GM19023 (cell line): ENCODE data around the gene MYO15B.

ENCODE experiments used
- ATAC-seq: cut with Tn5 transposase; IDR thresholded peaks from one replicate; pipeline ENCODE4 v1.9.1; 2021; ENCODE audit warnings: mild to moderate bottlenecking, moderate library complexity; ENCODE audit not compliant: unreplicated experiment

Gene MYO15B

DNA sequence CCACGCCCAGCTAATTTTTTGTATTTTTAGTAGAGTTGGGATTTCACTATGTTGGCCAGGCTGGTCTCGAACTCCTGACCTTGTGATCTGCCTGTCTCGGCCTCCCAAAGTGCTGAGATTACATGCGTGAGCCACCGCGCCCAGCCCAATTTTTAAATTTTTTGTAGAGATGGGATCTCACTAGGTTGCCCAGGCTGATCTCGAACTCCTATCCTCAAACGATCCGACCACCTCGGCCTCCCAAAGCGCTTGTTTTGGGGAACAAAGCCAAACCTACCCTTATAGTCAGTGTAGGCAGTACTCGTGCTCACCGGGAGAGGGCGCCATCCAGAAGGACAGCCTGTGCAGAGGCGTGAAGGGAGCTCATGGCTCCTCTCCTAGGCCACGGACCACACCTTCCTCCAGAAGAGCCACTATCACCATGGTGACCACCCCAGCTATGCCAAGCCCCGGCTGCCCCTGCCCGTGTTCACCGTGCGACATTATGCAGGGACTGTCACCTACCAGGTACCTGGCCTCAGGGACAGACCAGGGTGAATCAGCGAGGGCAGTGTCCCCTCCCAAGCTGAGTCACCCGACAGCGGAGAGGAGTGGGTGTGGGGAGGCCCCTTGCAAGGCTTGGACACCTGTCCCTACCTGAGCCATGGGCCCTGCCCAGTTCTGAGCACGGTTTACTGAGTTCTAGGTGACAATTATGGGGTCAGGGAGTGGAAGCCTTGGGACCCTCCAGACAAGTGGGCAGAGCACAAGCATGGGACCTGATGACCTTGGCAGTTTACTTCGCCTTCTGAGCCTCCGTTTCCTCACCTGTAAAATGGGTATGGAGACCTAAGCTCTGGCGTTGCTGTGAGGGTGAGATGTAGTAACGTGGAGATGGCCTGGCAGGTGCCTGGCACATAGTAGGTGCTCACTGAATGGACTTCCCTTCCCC is 13.7 kb downstream of the MYO15B start:
- ATAC-seq: no peak

DNA sequence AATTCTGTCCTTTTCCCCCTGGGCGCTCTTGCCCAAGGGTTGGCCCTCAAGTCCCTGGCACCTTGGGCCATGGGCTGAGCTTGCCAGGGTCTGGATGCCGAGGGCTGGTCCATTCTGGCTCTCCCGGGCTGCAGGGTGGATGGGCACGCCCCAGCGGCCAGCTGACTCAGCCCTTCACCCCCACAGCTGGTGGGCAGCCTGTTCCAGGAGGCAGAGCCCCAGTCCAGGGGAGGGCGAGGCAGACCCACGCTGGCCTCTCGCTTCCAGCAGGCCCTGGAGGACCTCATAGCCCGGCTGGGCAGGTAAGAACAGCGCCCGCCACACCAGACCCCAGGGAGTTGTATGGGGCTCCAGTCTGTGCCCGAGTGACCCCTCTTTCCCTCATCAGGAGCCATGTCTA is 15.0 kb downstream of the MYO15B start:
- no peak for ATAC-seq

DNA sequence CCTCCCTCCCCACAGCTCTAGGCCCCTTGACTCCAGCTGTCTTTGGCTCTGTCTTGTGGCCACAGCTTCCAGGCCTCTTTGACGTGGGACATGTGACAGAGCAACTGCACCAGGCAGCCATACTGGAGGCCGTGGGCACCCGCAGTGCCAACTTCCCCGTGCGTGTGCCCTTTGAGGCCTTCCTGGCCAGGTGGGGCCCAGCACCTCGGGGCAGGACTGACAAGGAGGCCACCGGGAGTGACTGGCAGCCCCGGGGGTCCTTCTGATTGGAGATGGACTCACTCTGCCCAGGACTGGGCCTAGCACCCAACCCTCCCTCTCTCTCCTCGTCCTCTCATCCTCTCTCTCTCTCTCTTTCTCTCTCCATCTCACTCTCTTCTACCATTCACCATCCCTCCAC is 15.5 kb downstream of the MYO15B start:
- ATAC-seq: no peak

DNA sequence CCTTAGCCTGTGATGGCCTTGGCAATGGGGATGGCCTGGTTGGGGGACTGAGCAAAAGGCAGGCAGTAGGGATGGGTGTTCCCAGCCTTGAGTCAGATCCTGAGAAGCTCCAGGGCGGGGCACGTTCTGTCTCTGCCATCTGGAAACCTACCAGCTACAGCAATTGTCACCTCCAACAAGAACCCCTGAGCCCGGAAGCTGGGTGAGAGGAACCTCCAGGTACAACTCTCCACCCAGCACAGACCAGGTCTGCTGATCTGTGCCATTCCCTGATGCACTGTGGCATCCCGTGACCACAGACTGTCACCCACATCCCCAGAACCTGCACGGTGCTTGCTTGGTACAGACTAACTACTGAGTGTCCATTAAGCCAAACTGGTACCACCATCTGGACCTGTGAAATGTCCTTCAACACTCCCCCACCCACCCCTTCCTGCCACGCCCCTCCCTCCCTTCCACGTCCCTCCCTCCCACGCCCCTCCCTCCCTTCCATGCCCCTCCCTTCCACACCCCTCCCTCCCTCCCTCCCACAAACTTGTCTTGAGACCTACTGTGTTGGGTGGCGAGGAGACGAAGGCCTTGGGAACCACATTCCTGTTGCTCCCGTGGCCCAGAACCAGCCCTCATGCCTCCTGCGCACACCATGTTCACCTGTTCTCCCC is 16.6 kb downstream of the MYO15B start:
- no peak for ATAC-seq

DNA sequence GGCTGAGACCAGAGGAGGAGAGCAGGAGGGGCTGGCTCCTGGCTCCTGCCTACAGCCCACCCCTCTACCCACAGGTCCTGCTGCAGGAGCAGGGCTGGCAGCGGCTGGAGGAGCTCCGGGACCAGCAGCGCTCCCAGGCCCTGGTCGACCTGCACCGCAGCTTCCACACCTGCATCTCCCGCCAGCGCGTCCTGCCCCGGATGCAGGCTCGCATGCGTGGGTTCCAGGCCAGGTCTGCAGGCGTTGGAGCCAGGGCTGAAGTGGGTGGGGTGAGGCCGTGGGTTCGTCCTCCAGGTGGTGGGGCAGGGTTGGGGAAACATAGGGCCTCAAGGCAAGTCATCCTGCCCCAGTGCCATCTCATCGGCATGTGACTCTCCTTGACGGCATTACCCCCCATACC is 18.2 kb downstream of the MYO15B start:
- ATAC-seq: no peak

DNA sequence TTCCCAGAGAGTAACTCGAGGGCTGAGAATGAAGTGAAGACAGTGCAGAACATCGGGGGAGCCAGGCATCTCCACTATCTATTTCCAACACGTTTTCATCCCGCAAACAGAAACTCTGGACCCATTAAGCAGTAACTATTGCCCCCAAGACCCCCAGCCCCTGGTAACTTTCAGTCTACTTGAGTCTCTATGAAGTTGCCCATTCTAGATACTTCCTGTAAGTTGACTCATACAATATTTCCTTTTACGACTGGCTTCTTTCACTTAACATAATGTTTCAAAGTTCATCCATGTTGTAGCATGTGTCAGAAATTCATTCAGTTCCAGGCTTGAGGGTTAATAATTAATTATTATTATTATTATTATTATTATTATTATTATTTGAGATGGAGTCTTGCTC is 19.5 kb downstream of the MYO15B start:
- ATAC-seq: no peak

DNA sequence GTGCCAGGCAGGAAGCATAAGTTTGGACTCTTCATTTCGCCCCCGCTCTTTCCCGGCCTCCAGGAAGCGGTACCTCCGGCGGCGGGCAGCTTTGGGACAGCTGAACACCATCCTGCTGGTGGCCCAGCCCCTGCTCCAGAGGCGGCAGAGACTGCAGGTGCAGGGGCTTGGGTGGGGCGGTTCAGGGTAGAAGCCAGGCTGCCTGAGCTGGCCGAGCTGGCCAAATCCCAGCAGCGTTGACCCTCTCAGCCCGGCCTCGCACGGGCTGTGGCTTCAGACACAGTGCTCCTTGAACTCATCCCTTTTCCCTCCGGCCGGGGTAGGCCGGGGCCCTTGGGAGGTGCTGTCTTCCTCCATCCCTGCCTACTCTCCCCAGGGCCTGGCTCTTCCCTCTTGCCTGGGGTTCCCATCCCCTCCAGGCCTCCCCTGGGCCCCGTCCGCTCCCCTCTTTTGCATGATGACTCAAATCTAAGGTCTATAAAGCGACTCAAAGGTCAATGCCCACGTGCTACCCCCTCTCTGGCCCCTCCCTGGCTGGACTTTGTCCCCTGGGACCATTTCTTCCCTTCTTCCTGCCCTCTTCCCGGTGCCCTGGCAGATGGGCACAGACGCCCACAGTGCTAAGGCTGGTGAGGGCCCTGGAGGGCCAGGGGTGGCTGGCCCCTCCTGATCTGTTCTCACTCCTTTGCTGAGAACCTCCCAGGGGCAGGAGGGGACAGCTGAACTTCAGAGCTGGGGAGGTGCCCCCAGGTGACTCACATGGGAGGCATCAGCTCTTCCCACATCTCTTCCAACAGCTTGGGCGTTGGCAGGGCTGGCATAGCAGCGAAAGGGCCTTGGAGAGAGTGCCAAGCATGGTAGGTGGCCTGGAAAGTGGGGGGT is 22.7 kb downstream of the MYO15B start:
- no peak for ATAC-seq

DNA sequence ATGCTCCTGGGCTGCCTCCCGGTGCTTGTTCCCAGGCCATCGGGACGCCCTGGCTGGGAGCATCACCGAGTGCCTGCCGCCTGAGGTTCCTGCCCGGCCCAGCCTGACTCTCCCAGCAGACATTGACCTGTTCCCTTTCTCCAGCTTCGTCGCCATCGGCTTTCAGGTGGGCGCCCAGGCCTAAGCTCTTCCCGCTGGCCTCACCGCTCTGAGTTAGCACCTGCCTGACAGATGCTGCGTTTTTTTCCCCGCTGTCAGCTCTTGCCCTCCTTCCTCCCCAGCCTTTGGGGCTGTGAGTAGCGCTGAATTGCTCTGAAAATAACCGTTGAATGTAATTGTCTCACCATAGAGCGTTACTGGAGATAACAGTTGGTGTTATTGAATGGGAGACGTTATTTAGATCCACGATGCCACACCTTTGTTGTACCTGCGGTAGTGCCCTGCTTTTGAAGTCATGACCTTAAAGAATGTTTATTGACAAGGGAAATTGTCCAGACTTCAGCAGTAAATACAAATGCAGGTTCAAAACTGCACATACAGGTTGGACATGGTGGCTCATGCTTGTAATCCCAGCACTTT is 24.3 kb downstream of the MYO15B start:
- no peak for ATAC-seq

DNA sequence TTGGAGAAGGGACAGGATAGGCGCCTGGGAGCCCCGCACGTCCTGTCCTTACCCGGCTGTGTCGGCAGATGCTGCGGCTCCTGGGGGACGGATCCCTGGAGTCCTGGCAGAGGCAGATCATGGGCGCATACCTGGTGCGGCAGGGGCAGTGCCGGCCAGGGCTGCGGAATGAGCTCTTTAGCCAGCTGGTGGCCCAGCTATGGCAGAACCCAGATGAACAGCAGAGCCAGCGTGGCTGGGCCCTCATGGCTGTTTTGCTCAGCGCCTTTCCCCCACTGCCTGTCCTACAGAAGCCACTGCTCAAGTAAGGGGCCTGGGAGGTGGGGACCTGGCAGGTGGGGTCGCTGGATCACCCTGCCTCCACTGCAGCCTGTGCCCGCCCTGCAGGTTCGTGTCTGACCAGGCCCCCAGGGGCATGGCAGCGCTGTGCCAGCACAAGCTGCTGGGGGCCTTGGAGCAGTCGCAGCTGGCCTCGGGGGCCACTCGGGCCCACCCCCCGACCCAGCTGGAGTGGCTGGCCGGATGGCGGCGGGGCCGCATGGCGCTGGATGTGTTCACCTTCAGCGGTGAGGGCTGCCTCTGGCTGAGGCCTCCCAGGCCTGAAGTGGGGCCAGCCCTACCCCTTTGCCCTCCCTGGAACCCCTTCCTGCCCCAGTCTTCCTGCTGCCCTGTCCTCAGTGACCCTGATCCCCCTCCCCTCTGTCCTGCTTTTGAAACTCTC is 25.5 kb downstream of the MYO15B start:
- ATAC-seq: no peak

DNA sequence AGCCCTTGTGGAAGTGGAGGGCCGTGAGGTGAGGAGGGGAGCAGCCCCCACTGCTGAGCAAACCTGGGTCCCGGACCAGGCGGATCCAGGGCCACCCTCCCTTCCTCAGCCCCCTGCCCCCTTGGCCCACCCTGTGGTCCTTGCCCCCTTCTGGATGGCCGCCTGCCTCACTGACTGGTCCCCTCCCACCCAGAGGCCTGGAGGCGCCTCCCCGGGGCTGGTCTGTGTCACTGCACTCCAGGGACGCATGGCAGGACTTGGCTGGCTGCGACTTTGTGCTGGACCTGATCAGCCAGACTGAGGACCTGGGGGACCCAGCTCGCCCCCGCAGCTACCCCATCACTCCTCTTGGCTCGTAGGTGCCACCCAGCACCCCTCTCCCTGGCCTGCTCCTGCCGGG is 26.4 kb downstream of the MYO15B start:
- no peak for ATAC-seq

DNA sequence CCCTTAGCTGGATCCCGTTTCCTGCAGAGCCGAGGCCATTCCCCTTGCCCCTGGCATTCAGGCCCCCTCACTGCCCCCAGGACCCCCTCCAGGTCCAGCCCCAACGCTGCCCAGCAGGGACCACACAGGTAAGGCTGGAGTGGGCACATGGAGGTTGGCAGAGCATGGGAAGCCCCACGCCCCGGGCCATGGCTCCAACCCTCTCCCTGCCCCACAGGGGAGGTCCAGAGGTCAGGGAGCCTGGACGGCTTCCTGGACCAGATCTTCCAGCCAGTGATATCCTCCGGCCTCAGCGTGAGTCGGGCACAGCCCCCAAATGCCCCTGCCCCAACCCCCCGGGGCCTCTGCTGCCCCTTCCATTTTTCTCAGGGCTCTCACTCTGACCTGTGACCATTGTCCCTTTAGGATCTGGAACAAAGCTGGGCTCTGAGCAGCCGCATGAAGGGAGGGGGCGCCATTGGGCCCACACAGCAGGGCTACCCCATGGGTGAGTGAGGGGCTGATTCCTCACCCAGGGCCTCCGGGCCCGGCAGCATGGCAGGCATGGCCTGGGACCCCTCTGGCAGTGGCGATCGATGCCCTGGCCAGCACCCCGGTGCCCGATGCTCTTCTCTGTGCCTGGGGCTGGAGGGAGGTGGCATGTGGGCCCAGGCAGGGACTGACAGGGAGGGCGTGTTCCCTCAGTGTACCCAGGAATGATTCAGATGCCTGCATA is 27.1 kb downstream of the MYO15B start:
- ATAC-seq: no peak

DNA sequence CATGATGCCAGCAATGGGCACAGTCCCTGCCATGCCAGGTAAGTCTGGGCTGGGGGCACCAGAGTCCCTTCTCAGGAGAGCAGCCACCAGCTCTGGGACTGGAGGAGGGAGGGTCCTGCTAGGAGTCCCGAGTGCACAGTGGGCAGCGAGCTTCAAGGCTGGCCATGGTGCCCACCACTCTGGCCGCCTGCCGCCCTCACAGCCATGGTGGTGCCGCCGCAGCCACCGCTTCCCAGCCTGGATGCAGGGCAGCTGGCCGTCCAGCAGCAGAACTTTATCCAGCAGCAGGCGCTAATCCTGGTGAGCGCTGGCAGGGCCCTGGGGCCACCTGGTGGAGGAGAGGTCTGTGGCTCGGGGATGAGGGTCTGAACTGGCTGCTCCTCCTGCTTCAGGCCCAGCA is 27.7 kb downstream of the MYO15B start:
- ATAC-seq: no peak

DNA sequence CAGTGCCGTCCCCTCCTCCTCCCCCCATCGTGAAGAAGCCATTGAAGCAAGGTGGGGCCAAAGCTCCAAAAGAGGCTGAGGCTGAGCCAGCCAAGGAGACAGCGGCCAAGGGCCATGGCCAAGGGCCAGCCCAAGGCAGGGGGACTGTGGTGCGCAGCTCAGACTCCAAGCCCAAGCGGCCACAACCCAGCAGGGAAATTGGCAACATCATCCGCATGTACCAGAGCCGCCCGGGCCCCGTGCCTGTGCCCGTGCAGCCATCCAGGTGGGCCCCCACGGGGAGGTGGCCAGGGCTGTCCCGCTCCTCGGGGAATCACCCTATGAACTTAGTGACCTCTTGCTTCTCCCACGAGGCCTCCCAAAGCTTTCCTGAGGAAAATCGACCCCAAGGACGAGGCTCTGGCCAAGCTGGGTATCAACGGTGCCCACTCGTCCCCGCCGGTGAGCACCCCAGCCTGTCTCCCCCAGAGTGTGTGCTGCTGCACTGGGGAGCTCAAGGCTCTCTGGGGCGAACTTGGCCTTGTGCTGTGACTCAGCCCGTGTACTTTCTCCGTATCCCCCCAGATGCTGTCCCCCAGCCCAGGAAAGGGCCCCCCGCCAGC is 29.0 kb downstream of the MYO15B start:
- ATAC-seq: no peak

DNA sequence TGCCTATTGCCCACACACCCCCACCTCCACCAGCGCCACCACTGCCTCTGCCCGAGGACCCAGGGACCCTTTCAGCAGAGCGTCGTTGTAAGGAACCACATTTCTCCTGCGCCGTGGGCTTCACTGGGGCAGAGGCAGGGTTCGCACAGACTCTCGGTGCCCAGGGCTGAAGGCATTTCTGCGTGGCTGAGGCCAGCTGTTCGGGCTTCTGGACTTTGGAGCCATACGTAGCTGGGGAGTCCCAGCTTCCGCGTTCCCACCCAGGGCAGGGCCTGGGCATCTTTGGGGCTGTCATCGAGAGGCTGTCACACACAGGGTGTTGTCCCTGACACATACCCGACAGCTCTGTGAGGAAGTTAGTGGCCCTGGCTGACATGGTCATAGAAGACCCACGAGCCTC is 29.6 kb downstream of the MYO15B start:
- ATAC-seq: no peak

DNA sequence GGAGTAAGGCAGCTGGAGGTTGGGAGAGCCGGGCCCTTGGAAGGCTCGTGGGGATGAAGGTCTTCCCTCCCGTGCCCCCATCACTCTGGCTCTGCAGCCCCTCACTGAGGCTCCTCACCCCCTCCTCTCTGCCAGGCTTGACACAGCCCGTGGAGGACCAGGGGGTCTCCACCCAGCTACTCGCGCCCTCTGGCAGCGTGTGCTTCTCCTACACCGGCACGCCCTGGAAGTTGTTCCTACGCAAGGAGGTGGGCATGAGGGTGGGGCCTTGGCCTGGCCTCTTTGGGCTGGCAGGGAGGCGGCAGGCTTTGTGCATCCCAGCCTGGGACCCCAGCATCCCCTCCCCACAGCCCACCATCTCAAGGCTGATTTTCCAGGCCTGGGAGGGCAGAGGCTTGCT is 30.1 kb downstream of the MYO15B start:
- ATAC-seq: no peak

DNA sequence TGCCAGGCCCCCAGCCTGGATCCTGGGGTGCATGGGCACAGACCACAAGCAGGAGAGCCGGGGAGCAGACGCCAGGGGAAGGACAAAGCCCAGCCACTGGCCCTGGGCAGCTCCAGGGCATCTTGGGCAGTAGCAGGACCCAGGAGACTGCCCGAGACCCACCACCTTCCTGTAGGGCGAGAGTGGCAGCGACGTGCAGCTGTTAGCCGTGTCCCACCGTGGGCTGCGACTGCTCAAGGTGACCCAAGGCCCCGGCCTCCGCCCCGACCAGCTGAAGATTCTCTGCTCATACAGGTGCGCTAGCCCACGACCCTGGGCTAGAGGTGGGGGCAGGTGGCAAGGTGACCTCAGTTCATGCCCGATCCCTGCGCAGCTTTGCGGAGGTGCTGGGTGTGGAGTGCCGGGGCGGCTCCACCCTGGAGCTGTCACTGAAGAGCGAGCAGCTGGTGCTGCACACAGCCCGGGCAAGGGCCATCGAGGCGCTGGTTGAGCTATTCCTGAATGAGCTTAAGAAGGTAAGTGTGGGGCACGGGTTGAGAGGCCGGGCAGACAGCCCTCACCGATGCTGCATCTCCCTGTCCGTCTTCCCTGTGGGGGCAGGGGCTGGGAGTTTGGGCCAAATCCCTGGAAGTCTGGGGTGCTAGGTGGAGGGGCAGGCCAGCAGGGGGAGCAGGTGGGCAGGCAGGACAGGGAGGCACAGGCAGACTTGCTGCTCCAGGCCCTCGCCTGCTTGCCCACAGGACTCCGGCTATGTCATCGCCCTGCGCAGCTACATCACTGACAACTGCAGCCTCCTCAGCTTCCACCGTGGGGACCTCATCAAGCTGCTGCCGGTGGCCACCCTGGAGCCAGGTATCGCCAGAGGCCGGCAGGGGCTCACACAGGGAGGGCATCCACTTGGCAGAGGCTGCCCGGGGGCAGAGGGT is 32.2 kb downstream of the MYO15B start:
- ATAC-seq: no peak

DNA sequence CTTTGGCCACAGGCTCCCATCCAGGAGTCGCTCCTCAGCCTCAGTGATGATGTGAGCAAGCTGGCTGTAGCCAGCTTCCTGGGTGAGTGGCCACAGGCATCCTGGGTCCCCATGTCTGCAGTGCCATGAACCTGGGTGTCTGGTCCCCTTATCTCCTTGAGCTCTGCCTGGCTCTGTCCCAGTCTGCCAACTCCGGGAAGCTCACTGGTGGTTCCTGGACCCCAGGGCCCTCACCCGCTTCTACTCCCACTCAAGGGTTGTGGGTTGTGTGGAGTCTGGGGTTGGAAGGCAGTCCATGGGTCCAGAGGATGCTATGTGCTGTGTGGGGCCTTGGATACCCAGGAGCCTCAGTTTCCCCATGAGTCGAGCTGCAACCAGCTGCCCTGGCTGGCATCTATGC is 33.9 kb downstream of the MYO15B start:
- no peak for ATAC-seq

DNA sequence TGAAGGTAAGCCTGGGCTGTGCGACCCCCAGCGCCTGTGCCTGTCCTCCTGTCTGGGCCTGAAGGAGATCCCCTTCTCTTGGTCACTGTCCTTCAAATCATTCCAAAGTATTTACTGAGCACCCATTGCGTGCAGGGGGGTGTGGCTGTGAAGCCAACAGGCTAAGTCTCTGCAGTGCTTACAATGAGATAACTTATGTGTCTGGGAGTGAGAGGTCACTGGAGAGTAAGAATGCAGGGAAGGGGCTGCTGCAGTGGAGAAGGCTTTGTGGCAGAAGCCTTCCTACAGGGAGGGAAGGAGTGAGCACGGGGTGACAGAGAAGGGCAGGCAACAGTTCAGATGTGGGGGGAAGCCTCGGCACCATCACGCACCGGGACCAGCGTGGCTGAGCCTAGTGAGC is 34.5 kb downstream of the MYO15B start:
- no peak for ATAC-seq
